Peyer's patch (tissue), 4 donors: ENCODE results near the gene IRS2.

Experiments
- POLR2A ChIP-seq, 2 donors: fragments of 450-650 bp; IDR thresholded peaks; one replicate each; pipeline ENCODE4 v1.5.1; 2017; ENCODE audit warnings: antibody characterized with exemption in 2 of 2, mild to moderate bottlenecking in 2 of 2, moderate library complexity in 2 of 2
- TF ChIP-seq, protein P1 (sequence below), 6 experiments: fragments of 450-650 bp in 4 of 6; fragments of 200-600 bp in 2 of 6; sonication (generic) in 1 of 6; IDR thresholded peaks; one replicate each; pipeline ENCODE4 v1.5.1; 2017 to 2019; ENCODE audit warnings: antibody characterized with exemption in 6 of 6, mild to moderate bottlenecking in 3 of 6, moderate library complexity in 1 of 6

- TF ChIP-seq, protein P1, sequence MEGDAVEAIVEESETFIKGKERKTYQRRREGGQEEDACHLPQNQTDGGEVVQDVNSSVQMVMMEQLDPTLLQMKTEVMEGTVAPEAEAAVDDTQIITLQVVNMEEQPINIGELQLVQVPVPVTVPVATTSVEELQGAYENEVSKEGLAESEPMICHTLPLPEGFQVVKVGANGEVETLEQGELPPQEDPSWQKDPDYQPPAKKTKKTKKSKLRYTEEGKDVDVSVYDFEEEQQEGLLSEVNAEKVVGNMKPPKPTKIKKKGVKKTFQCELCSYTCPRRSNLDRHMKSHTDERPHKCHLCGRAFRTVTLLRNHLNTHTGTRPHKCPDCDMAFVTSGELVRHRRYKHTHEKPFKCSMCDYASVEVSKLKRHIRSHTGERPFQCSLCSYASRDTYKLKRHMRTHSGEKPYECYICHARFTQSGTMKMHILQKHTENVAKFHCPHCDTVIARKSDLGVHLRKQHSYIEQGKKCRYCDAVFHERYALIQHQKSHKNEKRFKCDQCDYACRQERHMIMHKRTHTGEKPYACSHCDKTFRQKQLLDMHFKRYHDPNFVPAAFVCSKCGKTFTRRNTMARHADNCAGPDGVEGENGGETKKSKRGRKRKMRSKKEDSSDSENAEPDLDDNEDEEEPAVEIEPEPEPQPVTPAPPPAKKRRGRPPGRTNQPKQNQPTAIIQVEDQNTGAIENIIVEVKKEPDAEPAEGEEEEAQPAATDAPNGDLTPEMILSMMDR (IDR thresholded peaks at IDR 0.05): no peak
- no peak for TF ChIP-seq POLR2A (IDR thresholded peaks at IDR 0.05)
Measured at GRCh38 chr13:109747524-109747923, 38.9 kb downstream of the IRS2 start.
